ENCODE data around the gene TTLL8.

GRCh38 chr22:50002791-50003190 is 55.3 kb downstream of the TTLL8 start:
- TF ChIP-seq USF2 (CRISPR knock-in tag; IDR thresholded peaks at IDR 0.05) (no peak), CTCF (IDR thresholded peaks at IDR 0.05) (no peak), RELA (CRISPR knock-in tag; IDR thresholded peaks at IDR 0.05; ENCODE audit: borderline replicate concordance) (no peak), CREM (CRISPR knock-in tag; IDR thresholded peaks at IDR 0.05) (no peak)

Data from WTC11 (cell line).